ENCODE results near the gene CABLES1.
"Not testable (repeated sequence)": the region's sequence is repeated elsewhere in the genome, so short reads cannot be mapped to it uniquely, and the experiment has no call there.

The CABLES1 gene

GRCh38 chr18:23263551-23264235 lies 128.4 kb downstream of the CABLES1 start:
- in situ Hi-C loops (cut with MboI; ENCODE audit: low sequenced_read_pairs), result no loop called here

- in situ Hi-C loops (cut with MboI; ENCODE audit: low sequenced_read_pairs), result no loop called here
Observed at GRCh38 chr18:23265682-23266399, 130.6 kb downstream of the CABLES1 start.

- in situ Hi-C loops (cut with MboI; ENCODE audit: low sequenced_read_pairs), result no loop called here
Observed at GRCh38 chr18:23266717-23267446, 131.6 kb downstream of the CABLES1 start.

- in situ Hi-C loops (cut with MboI; ENCODE audit: low sequenced_read_pairs), result no loop called here
Observed at GRCh38 chr18:23267447-23267776, 132.1 kb downstream of the CABLES1 start.

GRCh38 chr18:23268641-23269040 lies 133.4 kb downstream of the CABLES1 start:
- in situ Hi-C loops (cut with MboI; ENCODE audit: low sequenced_read_pairs), result no loop called here

- in situ Hi-C loops (cut with MboI; ENCODE audit: low sequenced_read_pairs), result not testable (repeated sequence)
Observed at GRCh38 chr18:23269068-23269467, 133.8 kb downstream of the CABLES1 start.

- in situ Hi-C loops (cut with MboI; ENCODE audit: low sequenced_read_pairs), result no loop called here
Observed at GRCh38 chr18:23269928-23270327, 134.6 kb downstream of the CABLES1 start.

GRCh38 chr18:23270986-23271680 lies 135.8 kb downstream of the CABLES1 start:
- in situ Hi-C loops (cut with MboI; ENCODE audit: low sequenced_read_pairs), result no loop called here

- in situ Hi-C loops (cut with MboI; ENCODE audit: low sequenced_read_pairs), result no loop called here
Observed at GRCh38 chr18:23272498-23273232, 137.4 kb downstream of the CABLES1 start.

GRCh38 chr18:23273443-23273966 lies 138.2 kb downstream of the CABLES1 start:
- in situ Hi-C loops (cut with MboI; ENCODE audit: low sequenced_read_pairs), result no loop called here

- in situ Hi-C loops (cut with MboI; ENCODE audit: low sequenced_read_pairs), result no loop called here
Observed at GRCh38 chr18:23274638-23275482, 139.6 kb downstream of the CABLES1 start.

- in situ Hi-C loops (cut with MboI; ENCODE audit: low sequenced_read_pairs), result no loop called here
Observed at GRCh38 chr18:23276451-23276850, 141.2 kb downstream of the CABLES1 start.

- in situ Hi-C loops (cut with MboI; ENCODE audit: low sequenced_read_pairs), result no loop called here
Observed at GRCh38 chr18:23277399-23277798, 142.1 kb downstream of the CABLES1 start.

- in situ Hi-C loops (cut with MboI; ENCODE audit: low sequenced_read_pairs), result no loop called here
Observed at GRCh38 chr18:23279931-23280330, 144.6 kb downstream of the CABLES1 start.

- in situ Hi-C loops (cut with MboI; ENCODE audit: low sequenced_read_pairs), result no loop called here
Observed at GRCh38 chr18:23280844-23281243, 145.6 kb downstream of the CABLES1 start.

- in situ Hi-C loops (cut with MboI; ENCODE audit: low sequenced_read_pairs), result no loop called here
Observed at GRCh38 chr18:23281626-23282436, 146.5 kb downstream of the CABLES1 start.

- in situ Hi-C loops (cut with MboI; ENCODE audit: low sequenced_read_pairs), result no loop called here
Observed at GRCh38 chr18:23282437-23282781, 147.1 kb downstream of the CABLES1 start.

- in situ Hi-C loops (cut with MboI; ENCODE audit: low sequenced_read_pairs), result no loop called here
Observed at GRCh38 chr18:23283916-23284430, 148.7 kb downstream of the CABLES1 start.

GRCh38 chr18:23284629-23285028 lies 149.3 kb downstream of the CABLES1 start:
- in situ Hi-C loops (cut with MboI; ENCODE audit: low sequenced_read_pairs), result no loop called here
